ENCODE measurements around the gene SLC6A7.
"Not testable (repeated sequence)": the region's sequence is repeated elsewhere in the genome, so short reads cannot be mapped to it uniquely, and the experiment has no call there.

The SLC6A7 gene

DNA sequence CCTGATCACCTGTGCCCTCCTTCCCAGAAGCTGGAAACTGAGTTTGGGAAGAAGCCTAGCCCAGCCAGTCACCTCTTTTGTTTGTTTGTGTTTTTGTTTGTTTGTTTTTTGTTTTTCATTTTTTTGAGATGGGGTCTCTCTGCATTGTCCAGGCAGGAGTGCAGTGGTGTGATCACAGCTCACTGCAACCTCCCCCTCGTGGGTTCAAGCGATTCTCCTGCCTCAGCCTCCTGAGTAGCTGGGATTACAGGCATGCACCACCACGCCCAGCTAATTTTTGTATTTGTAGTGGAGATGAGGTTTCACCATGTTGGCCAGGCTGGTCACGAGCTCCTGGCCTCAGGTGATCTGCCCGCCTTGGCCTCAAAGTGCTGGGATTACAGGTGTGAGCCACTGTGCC, 43.8 kb downstream of the SLC6A7 start:
- H3K36me3 ChIP-seq (ENCODE audit: control insufficient read depth in 1 of 2, insufficient read depth in 2 of 2, low read depth in 1 of 2, low read length in 2 of 2); H2BK5ac ChIP-seq (ENCODE audit: low read depth, low read length, poor library complexity, severe bottlenecking); H3K4me3 ChIP-seq (ENCODE audit: insufficient read depth in 1 of 2, low read depth in 1 of 2, low read length in 2 of 2); H3K27me3 ChIP-seq (ENCODE audit: control insufficient read depth in 1 of 2, insufficient read depth in 1 of 2, low read length in 2 of 2); H3K23ac ChIP-seq (ENCODE audit: low read length in 2 of 2); H3K9me3 ChIP-seq (ENCODE audit: control insufficient read depth, low read length); H2AFZ ChIP-seq (ENCODE audit: low read depth, low read length); H4K91ac ChIP-seq (ENCODE audit: low read length); H2BK120ac ChIP-seq (ENCODE audit: low read depth, low read length); H3K14ac ChIP-seq (ENCODE audit: low read length in 2 of 2); DNase-seq; H2BK12ac ChIP-seq (ENCODE audit: low read length in 2 of 2); H3K4ac ChIP-seq (ENCODE audit: low read depth in 1 of 2, low read length in 2 of 2); H2BK15ac ChIP-seq (ENCODE audit: low read depth, poor library complexity, severe bottlenecking); H3K4me2 ChIP-seq (ENCODE audit: low read length, poor library complexity, severe bottlenecking); H3K18ac ChIP-seq (ENCODE audit: low read depth in 1 of 2, low read length in 2 of 2); H3K27ac ChIP-seq (ENCODE audit: low read length, poor library complexity, severe bottlenecking); H4K8ac ChIP-seq (ENCODE audit: low read length); H3K4me1 ChIP-seq (ENCODE audit: control insufficient read depth, insufficient read depth, low read depth, low read length); H3K9ac ChIP-seq (ENCODE audit: low read length); H3K79me1 ChIP-seq (replicated peaks; ENCODE audit: low read length, poor library complexity, severe bottlenecking); H2AK5ac ChIP-seq (ENCODE audit: low read length, severe bottlenecking): not testable (repeated sequence)
- WGBS: 96% methylated on average over 5 of the region's 5 CpGs

GRCh38 chr5:150234576-150235499, 45.0 kb downstream of the SLC6A7 start:
- Histone ChIP-seq H3K4ac (ENCODE audit: low read depth in 1 of 2, low read length in 2 of 2) (no peak overlapping the region), H2AFZ (ENCODE audit: low read depth, low read length) (no peak overlapping the region), H3K18ac (ENCODE audit: low read depth in 1 of 2, low read length in 2 of 2) (no peak overlapping the region), H3K4me1 (ENCODE audit: control insufficient read depth, insufficient read depth, low read depth, low read length) (no peaks in the 10 kb centered on the region), H2AK5ac (ENCODE audit: low read length, severe bottlenecking) (no peak overlapping the region), H3K14ac (ENCODE audit: low read length in 2 of 2) (no peak overlapping the region), H3K9me3 (ENCODE audit: control insufficient read depth, low read length) (no peaks in the 10 kb centered on the region), H3K27ac (ENCODE audit: low read length, poor library complexity, severe bottlenecking) (no peak overlapping the region), H3K27me3 (ENCODE audit: control insufficient read depth in 1 of 2, insufficient read depth in 1 of 2, low read length in 2 of 2) (no peaks in the 10 kb centered on the region), H4K8ac (ENCODE audit: low read length) (no peak overlapping the region), H3K36me3 (ENCODE audit: control insufficient read depth in 1 of 2, insufficient read depth in 2 of 2, low read depth in 1 of 2, low read length in 2 of 2) (peaks cover 0 to 14% of the 10 kb centered on the region in 2 experiments), H2BK12ac (ENCODE audit: low read length in 2 of 2) (no peak overlapping the region), H2BK15ac (ENCODE audit: low read depth, poor library complexity, severe bottlenecking) (no peak overlapping the region), H4K91ac (ENCODE audit: low read length) (peak overlapping the region; percentile 31), H3K9ac (ENCODE audit: low read length) (no peak overlapping the region), H3K23ac (ENCODE audit: low read length in 2 of 2) (no peak overlapping the region), H3K4me2 (ENCODE audit: low read length, poor library complexity, severe bottlenecking) (no peak overlapping the region), H2BK5ac (ENCODE audit: low read depth, low read length, poor library complexity, severe bottlenecking) (no peak overlapping the region), H2BK120ac (ENCODE audit: low read depth, low read length) (no peak overlapping the region), H3K4me3 (ENCODE audit: insufficient read depth in 1 of 2, low read depth in 1 of 2, low read length in 2 of 2) (no peak overlapping the region), H3K79me1 (replicated peaks; ENCODE audit: low read length, poor library complexity, severe bottlenecking) (no peaks in the 10 kb centered on the region)
- DNase-seq: no peak
- 76% methylated on average over 5 of the region's 5 CpGs for WGBS

DNA sequence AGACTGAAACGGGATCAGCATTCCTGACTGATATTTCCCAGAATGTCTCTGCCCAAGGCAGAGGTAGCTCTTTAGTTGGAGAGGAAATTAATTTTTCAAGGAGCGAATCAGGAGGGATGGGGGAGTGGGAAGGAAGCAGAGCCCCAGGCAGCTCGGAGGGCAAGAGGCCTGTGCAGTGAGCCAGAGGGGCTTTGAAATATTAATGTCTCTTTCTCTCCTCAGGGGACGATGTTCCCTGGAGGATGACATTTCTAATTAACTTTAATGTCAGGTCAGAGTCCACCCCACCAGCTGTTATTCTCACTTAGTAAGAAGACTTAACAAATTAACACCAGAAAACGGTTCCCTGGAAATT, 45.6 kb downstream of the SLC6A7 start:
- Histone ChIP-seq H2AK5ac (ENCODE audit: low read length, severe bottlenecking) (no peak overlapping the region), H3K23ac (ENCODE audit: low read length in 2 of 2) (no peak overlapping the region), H3K9me3 (ENCODE audit: control insufficient read depth, low read length) (no peaks in the 10 kb centered on the region), H3K18ac (ENCODE audit: low read depth in 1 of 2, low read length in 2 of 2) (no peak overlapping the region), H2AFZ (ENCODE audit: low read depth, low read length) (no peak overlapping the region), H3K27me3 (ENCODE audit: control insufficient read depth in 1 of 2, insufficient read depth in 1 of 2, low read length in 2 of 2) (no peaks in the 10 kb centered on the region), H3K4ac (ENCODE audit: low read depth in 1 of 2, low read length in 2 of 2) (no peak overlapping the region), H3K14ac (ENCODE audit: low read length in 2 of 2) (no peak overlapping the region), H2BK120ac (ENCODE audit: low read depth, low read length) (no peak overlapping the region), H2BK5ac (ENCODE audit: low read depth, low read length, poor library complexity, severe bottlenecking) (no peak overlapping the region), H3K4me2 (ENCODE audit: low read length, poor library complexity, severe bottlenecking) (no peak overlapping the region), H2BK15ac (ENCODE audit: low read depth, poor library complexity, severe bottlenecking) (no peak overlapping the region), H3K36me3 (ENCODE audit: control insufficient read depth in 1 of 2, insufficient read depth in 2 of 2, low read depth in 1 of 2, low read length in 2 of 2) (peaks cover 0 to 14% of the 10 kb centered on the region in 2 experiments), H3K4me1 (ENCODE audit: control insufficient read depth, insufficient read depth, low read depth, low read length) (no peaks in the 10 kb centered on the region), H4K91ac (ENCODE audit: low read length) (peak overlapping the region; percentile 31), H2BK12ac (ENCODE audit: low read length in 2 of 2) (no peak overlapping the region), H3K4me3 (ENCODE audit: insufficient read depth in 1 of 2, low read depth in 1 of 2, low read length in 2 of 2) (no peak overlapping the region), H3K9ac (ENCODE audit: low read length) (no peak overlapping the region), H3K27ac (ENCODE audit: low read length, poor library complexity, severe bottlenecking) (no peak overlapping the region), H3K79me1 (replicated peaks; ENCODE audit: low read length, poor library complexity, severe bottlenecking) (no peaks in the 10 kb centered on the region), H4K8ac (ENCODE audit: low read length) (no peak overlapping the region)
- 79% methylated on average over 5 of the region's 5 CpGs for WGBS
- DNase-seq: no peak

GRCh38 chr5:150236313-150236712, 46.5 kb downstream of the SLC6A7 start:
- H3K36me3 ChIP-seq (ENCODE audit: control insufficient read depth in 1 of 2, insufficient read depth in 2 of 2, low read depth in 1 of 2, low read length in 2 of 2): peaks cover 0 to 14% of the 10 kb centered on the region in 2 experiments
- WGBS: 75% methylated on average over 2 of the region's 2 CpGs
- no peak overlapping the region for H3K4me2 ChIP-seq (ENCODE audit: low read length, poor library complexity, severe bottlenecking)

More at GRCh38 chr5:150236313-150236712, 46.5 kb downstream of the SLC6A7 start:
- H3K4ac ChIP-seq (ENCODE audit: low read depth in 1 of 2, low read length in 2 of 2): no peak overlapping the region
- H3K27ac ChIP-seq (ENCODE audit: low read length, poor library complexity, severe bottlenecking): no peak overlapping the region
- H3K18ac ChIP-seq (ENCODE audit: low read depth in 1 of 2, low read length in 2 of 2): no peak overlapping the region
- H3K4me3 ChIP-seq (ENCODE audit: insufficient read depth in 1 of 2, low read depth in 1 of 2, low read length in 2 of 2): no peak overlapping the region
- no peak for DNase-seq
- H3K14ac ChIP-seq (ENCODE audit: low read length in 2 of 2): no peak overlapping the region
- H4K91ac ChIP-seq (ENCODE audit: low read length): no peak overlapping the region
- no peaks in the 10 kb centered on the region for H3K4me1 ChIP-seq (ENCODE audit: control insufficient read depth, insufficient read depth, low read depth, low read length)
- H2AK5ac ChIP-seq (ENCODE audit: low read length, severe bottlenecking): no peak overlapping the region
- H2BK15ac ChIP-seq (ENCODE audit: low read depth, poor library complexity, severe bottlenecking): no peak overlapping the region
- no peak overlapping the region for H3K23ac ChIP-seq (ENCODE audit: low read length in 2 of 2)
- no peaks in the 10 kb centered on the region for H3K27me3 ChIP-seq (ENCODE audit: control insufficient read depth in 1 of 2, insufficient read depth in 1 of 2, low read length in 2 of 2)
- no peak overlapping the region for H2BK120ac ChIP-seq (ENCODE audit: low read depth, low read length)
- no peak overlapping the region for H2BK5ac ChIP-seq (ENCODE audit: low read depth, low read length, poor library complexity, severe bottlenecking)
- H2AFZ ChIP-seq (ENCODE audit: low read depth, low read length): no peak overlapping the region
- no peak overlapping the region for H3K9ac ChIP-seq (ENCODE audit: low read length)
- no peak overlapping the region for H4K8ac ChIP-seq (ENCODE audit: low read length)
- H3K79me1 ChIP-seq (replicated peaks; ENCODE audit: low read length, poor library complexity, severe bottlenecking): no peaks in the 10 kb centered on the region
- H2BK12ac ChIP-seq (ENCODE audit: low read length in 2 of 2): no peak overlapping the region
- H3K9me3 ChIP-seq (ENCODE audit: control insufficient read depth, low read length): no peaks in the 10 kb centered on the region
